A549 (cell line): ENCODE results near the gene ZSCAN1. TPM values are rescaled to one million over a fixed set of nuclear protein-coding genes. Genes with fewer than 3 reads are reported as not detected.

Experiments used
- ATAC-seq, 2 experiments: fragments of 200-7000 bp in 1 of 2; fragments of >200 bp in 1 of 2; cut with Nextera tagmentation in 1 of 2; cut with Tn5 transposase in 1 of 2; 3 replicates each; pipeline versions ENCODE4 v1.8.0 to v1.9.1; 2018 to 2020; ENCODE audit warnings: mild to moderate bottlenecking in 1 of 2, moderate library complexity in 1 of 2
- CTCF ChIA-PET: fragments of 300-600 bp; sonication (Branson Sonifier 250); formaldehyde crosslinking; extraction: SDS; loops from one replicate; lab custom pipeline; 2021; ENCODE audit warnings: antibody characterized with exemption, inconsistent platforms; lab: Yijun Ruan, JAX
- POLR2A ChIA-PET: fragments of 350-600 bp; formaldehyde crosslinking; extraction: SDS; loops from one replicate; lab custom pipeline; 2021; ENCODE audit warnings: antibody characterized with exemption, inconsistent platforms; lab: Yijun Ruan, JAX
- DNase-seq, 2 experiments: peaks; one replicate each; pipeline versions ENCODE4 v3.0.0 to v3.0.0-alpha.2; 2011 to 2016; ENCODE audit warnings: low read depth in 1 of 2, low spot score in 1 of 2
- FAIRE-seq: peaks from 2 replicates; lab custom pipeline; 2011; peaks lifted over from hg19 to GRCh38; lab: Jason Lieb, UNC
- H3K27ac ChIP-seq, 2 experiments: fragments of >200 bp; sonication (Bioruptor Twin); formaldehyde crosslinking; 3 replicates each; pipeline ENCODE4 v1.5.1; 2016 to 2017
- H3K4me1 ChIP-seq: fragments of >200 bp; sonication (Bioruptor Twin); formaldehyde crosslinking; 3 replicates; pipeline ENCODE4 v1.6.1; 2016
- H3K4me2 ChIP-seq: fragments of >200 bp; sonication (Bioruptor Twin); formaldehyde crosslinking; 3 replicates; pipeline ENCODE4 v1.6.1; 2016
- H3K4me3 ChIP-seq: fragments of >200 bp; sonication (Bioruptor Twin); formaldehyde crosslinking; 3 replicates; pipeline ENCODE4 v1.5.1; 2016
- H3K9me3 ChIP-seq: fragments of >200 bp; sonication (Bioruptor Twin); formaldehyde crosslinking; 3 replicates; pipeline ENCODE4 v1.6.1; 2016
- CBX8 ChIP-seq: fragments of 200-600 bp; sonication (generic); IDR thresholded peaks from 2 replicates; pipeline ENCODE4 v1.6.1; 2016
- ESRRA ChIP-seq: fragments of 150-350 bp; IDR thresholded peaks from 2 replicates; pipeline ENCODE4 v1.6.1; 2014; ENCODE audit warnings: mild to moderate bottlenecking, low read length, borderline replicate concordance
- HOXB5 ChIP-seq: fragments of 250-450 bp; sonication (Bioruptor Pico); IDR thresholded peaks from 2 replicates; pipeline ENCODE4 v1.5.0; 2020; ENCODE audit warnings: mild to moderate bottlenecking, moderate library complexity
- KDM1A ChIP-seq: fragments of 200-600 bp; sonication (generic); IDR thresholded peaks from 2 replicates; pipeline ENCODE4 v1.6.1; 2016; ENCODE audit warnings: low read depth, mild to moderate bottlenecking
- MYC ChIP-seq: IDR thresholded peaks from 2 replicates; pipeline ENCODE4 v1.6.1; 2012; ENCODE audit warnings: mild to moderate bottlenecking, inconsistent platforms, low read length, improper control_type of control experiment, borderline replicate concordance
- NPAS2 ChIP-seq: fragments of 250-450 bp; sonication (Bioruptor Pico); IDR thresholded peaks from 2 replicates; pipeline ENCODE4 v1.8.0; 2022; ENCODE audit warnings: mild to moderate bottlenecking, moderate library complexity, borderline replicate concordance
- POLR2AphosphoS2 ChIP-seq: conservative IDR thresholded peaks from 2 replicates; pipeline ENCODE4 v1.6.1; 2012; ENCODE audit warnings: low read length, improper control_type of control experiment, inconsistent platforms
- RAD21 ChIP-seq, 2 experiments: fragments of >200 bp in 1 of 2; sonication (Bioruptor Twin) in 1 of 2; formaldehyde crosslinking in 1 of 2; IDR thresholded peaks in 1 of 2; conservative IDR thresholded peaks in 1 of 2; 2 replicates in 1 of 2; 3 replicates in 1 of 2; pipeline ENCODE4 v1.6.1; 2012 to 2018; ENCODE audit warnings: inconsistent platforms in 1 of 2
- RNF2 ChIP-seq: fragments of 200-600 bp; sonication (generic); IDR thresholded peaks from 2 replicates; pipeline ENCODE4 v1.6.1; 2016; ENCODE audit warnings: low read depth, mild to moderate bottlenecking, antibody characterized with exemption, moderate library complexity, borderline replicate concordance
- SMC3 ChIP-seq: fragments of >200 bp; sonication (Bioruptor Twin); formaldehyde crosslinking; IDR thresholded peaks from 3 replicates; pipeline ENCODE4 v1.6.1; 2018; ENCODE audit warnings: inconsistent platforms
- SREBF2 ChIP-seq: fragments of 450-650 bp; IDR thresholded peaks from 2 replicates; pipeline ENCODE4 v1.6.1; 2014; ENCODE audit warnings: mild to moderate bottlenecking, moderate library complexity
- TP53 ChIP-seq: fragments of 250-450 bp; sonication (Bioruptor Pico); IDR thresholded peaks from 2 replicates; pipeline ENCODE4 v1.5.0; 2021; ENCODE audit warnings: mild to moderate bottlenecking, moderate library complexity
- ZSCAN20 ChIP-seq: fragments of 250-450 bp; sonication (Bioruptor Pico); IDR thresholded peaks from 2 replicates; pipeline ENCODE4 v1.8.0; 2022; ENCODE audit warnings: mild to moderate bottlenecking, moderate library complexity
- WGBS: methylation state at CpG from one replicate; pipeline ENCODE4 v1.1.6; 2017; ENCODE audit errors: missing lambda C conversion rate; 5-methylcytosine and 5-hydroxymethylcytosine counted together
- polyA plus RNA-seq, 4 experiments: library from polyadenylated mRNA; depleted of rRNA in 3 of 4; stranded (reverse); fragments of >200 nt; fragmentation: RNase III in 1 of 4; extraction: RNeasy Plus Mini Kit Qiagen cat#74134 plus additional on column Dnase treatment in 1 of 4; gene quantifications; 2 replicates in 3 of 4; 3 replicates in 1 of 4; pipeline ENCODE4 v1.2.3, GENCODE V29; 2011 to 2017
- TF ChIP-seq, protein P1 (sequence below): IDR thresholded peaks from 2 replicates; pipeline ENCODE4 v1.6.1; 2012; ENCODE audit warnings: low read depth, borderline replicate concordance
- TF ChIP-seq, protein P2 (sequence below): fragments of 150-350 bp; IDR thresholded peaks from 2 replicates; pipeline ENCODE4 v1.6.1; 2014; ENCODE audit warnings: low read depth, mild to moderate bottlenecking, low read length
- TF ChIP-seq, protein P3 (sequence below): IDR thresholded peaks from 2 replicates; pipeline ENCODE4 v1.6.1; 2012
- TF ChIP-seq, protein P4 (sequence below): fragments of 450-650 bp; IDR thresholded peaks from 2 replicates; pipeline ENCODE4 v1.6.1; 2014; ENCODE audit warnings: antibody characterized with exemption
- TF ChIP-seq, protein P5 (sequence below): fragments of 250-450 bp; sonication (Bioruptor Pico); IDR thresholded peaks from 2 replicates; pipeline ENCODE4 v1.5.0; 2020; ENCODE audit warnings: low read depth, mild to moderate bottlenecking, moderate library complexity

Gene ZSCAN1
- polyA plus RNA-seq, 2 of the 4 experiments (the other 2 are of a cell fraction) = not detected

DNA sequence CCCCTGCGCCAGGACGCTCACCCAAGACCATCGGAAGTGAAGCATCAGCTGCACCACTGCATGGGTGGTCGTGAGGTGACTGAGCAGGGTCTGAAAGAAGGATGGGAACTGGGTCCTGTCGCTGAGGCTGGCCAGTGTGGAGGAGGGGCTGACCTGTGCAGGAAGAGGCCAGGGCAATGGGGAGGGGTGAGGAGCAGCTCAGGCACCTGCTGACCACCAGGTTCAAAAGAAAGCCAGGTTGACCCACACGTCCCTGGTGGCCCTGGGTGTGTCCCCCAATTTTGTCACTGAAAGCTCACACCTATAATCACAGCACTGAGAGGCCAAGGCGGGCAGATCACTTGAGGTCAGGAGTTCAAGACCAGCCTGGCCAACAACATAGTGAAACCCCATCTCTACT is 13.7 kb upstream of the ZSCAN1 start:
- ChIA-PET POLR2A (no interaction called here), CTCF (interaction anchor here (0.5 kb wide), 1 partner anchor 488 kb away, joined by 3 read pairs; no protein-coding TSS in a partner anchor)
- DNase-seq (no peak), ATAC-seq (no peak), FAIRE-seq (no peak)
- no peak overlapping the region for H3K27ac ChIP-seq
- H3K9me3 ChIP-seq = peaks cover 88% of the 10 kb centered on the region
- H3K4me2 ChIP-seq = no peak overlapping the region
- no peak overlapping the region for H3K4me3 ChIP-seq
- TF ChIP-seq, protein P1, sequence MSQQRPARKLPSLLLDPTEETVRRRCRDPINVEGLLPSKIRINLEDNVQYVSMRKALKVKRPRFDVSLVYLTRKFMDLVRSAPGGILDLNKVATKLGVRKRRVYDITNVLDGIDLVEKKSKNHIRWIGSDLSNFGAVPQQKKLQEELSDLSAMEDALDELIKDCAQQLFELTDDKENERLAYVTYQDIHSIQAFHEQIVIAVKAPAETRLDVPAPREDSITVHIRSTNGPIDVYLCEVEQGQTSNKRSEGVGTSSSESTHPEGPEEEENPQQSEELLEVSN = no peak
- TF ChIP-seq, protein P2, sequence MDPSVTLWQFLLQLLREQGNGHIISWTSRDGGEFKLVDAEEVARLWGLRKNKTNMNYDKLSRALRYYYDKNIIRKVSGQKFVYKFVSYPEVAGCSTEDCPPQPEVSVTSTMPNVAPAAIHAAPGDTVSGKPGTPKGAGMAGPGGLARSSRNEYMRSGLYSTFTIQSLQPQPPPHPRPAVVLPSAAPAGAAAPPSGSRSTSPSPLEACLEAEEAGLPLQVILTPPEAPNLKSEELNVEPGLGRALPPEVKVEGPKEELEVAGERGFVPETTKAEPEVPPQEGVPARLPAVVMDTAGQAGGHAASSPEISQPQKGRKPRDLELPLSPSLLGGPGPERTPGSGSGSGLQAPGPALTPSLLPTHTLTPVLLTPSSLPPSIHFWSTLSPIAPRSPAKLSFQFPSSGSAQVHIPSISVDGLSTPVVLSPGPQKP = no peak
- no peak for TF ChIP-seq SREBF2
- TF ChIP-seq SMC3 = no peak
- TF ChIP-seq CBX8 = no peak
- TF ChIP-seq POLR2AphosphoS2 = no peak
- no peak for TF ChIP-seq NPAS2
- 14% methylated on average over 7 of the region's 7 CpGs for WGBS
- no peaks in the 10 kb centered on the region for H3K4me1 ChIP-seq

DNA sequence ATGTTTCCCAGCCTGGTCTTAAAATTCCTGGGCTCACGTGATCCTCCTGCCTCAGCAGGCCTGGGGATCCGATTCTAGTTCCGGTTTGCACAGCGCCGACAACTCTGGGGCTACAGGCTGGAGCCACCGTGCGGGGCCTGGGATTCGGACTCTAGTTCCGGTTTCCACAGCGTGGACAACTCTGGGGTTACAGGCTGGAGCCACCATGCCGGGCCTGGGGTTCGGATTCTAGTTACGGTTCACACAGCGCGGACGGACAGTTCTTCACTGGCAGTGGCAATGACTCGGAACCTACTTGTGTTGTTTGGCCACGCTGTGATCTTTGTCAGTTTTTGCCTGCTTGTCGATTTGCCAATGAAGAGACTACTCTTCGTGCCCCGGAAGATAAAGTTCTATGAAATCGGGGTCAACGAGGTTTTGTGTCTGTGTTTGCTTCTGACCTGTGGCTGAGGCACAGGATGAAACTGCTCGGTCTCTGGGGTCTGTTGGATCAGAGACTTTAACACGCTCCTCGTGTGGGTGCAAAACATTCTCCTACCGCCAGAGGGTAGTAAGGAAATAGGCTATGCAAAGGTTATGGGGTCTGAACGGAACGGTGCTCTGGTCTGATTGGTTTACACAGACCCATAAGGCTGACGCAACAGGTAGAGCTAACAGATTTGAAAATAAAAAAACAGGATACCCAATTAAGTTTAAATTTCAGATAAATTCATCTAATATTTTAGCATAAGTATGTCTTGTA is 12.1 kb upstream of the ZSCAN1 start:
- no peaks in the 10 kb centered on the region for H3K4me1 ChIP-seq
- DNase-seq (peak; percentile 18 to 55), FAIRE-seq (no peak), ATAC-seq (peak in 1 of 2 experiments; percentile 71; a peak in 3 of 6 replicates)
- H3K9me3 ChIP-seq = peaks cover 89% of the 10 kb centered on the region
- WGBS = 53% methylated on average over 30 of the region's 30 CpGs
- ChIA-PET CTCF (interaction anchor here (1.5 kb wide), 1 partner anchor 10 kb away, joined by 4 read pairs; no protein-coding TSS in a partner anchor), POLR2A (no interaction called here)
- H3K4me2 ChIP-seq = no peak overlapping the region
- H3K4me3 ChIP-seq = no peak overlapping the region
- H3K27ac ChIP-seq = no peak overlapping the region
- TF ChIP-seq TP53 (CRISPR knock-in tag) (no peak), RAD21 (conservative IDR thresholded peaks at IDR 0.05 in 1 of 2, IDR thresholded peaks at IDR 0.05 in 1 of 2) (peak in 1 of 2 experiments; percentile 45; a peak in 2 of 5 replicates)

DNA sequence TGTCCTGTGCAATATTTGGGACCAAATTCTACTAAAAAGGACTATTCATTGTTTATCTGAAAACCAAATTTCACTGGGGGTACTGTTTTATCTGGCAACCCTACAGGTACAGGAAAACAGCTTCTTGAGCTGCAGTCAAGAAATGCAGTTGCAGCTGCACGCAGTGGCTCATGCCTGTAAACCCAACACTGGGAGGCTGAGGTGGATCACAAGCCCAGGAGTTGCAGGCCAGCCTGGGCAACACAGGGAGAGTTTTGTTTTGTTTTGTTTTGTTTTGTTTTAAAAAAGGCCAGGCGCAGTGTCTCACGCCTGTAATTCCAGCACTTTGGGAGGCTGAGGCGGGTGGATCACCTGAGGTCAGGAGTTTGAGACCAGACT is 11.6 kb upstream of the ZSCAN1 start:
- FAIRE-seq (no peak), DNase-seq (no peak), ATAC-seq (no peak)
- WGBS = 39% methylated on average over 4 of the region's 4 CpGs
- Histone ChIP-seq H3K4me3 (no peak overlapping the region), H3K27ac (no peak overlapping the region), H3K4me2 (no peak overlapping the region), H3K4me1 (no peaks in the 10 kb centered on the region), H3K9me3 (peaks cover 88% of the 10 kb centered on the region)
- TF ChIP-seq ESRRA (no peak), HOXB5 (CRISPR knock-in tag) (no peak), MYC (no peak), TP53 (CRISPR knock-in tag) (no peak), RAD21 (conservative IDR thresholded peaks at IDR 0.05 in 1 of 2, IDR thresholded peaks at IDR 0.05 in 1 of 2) (no peak), ZSCAN20 (CRISPR knock-in tag) (no peak), RNF2 (no peak), KDM1A (no peak)
- TF ChIP-seq, protein P3, sequence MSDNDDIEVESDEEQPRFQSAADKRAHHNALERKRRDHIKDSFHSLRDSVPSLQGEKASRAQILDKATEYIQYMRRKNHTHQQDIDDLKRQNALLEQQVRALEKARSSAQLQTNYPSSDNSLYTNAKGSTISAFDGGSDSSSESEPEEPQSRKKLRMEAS = no peak
- TF ChIP-seq, protein P4, sequence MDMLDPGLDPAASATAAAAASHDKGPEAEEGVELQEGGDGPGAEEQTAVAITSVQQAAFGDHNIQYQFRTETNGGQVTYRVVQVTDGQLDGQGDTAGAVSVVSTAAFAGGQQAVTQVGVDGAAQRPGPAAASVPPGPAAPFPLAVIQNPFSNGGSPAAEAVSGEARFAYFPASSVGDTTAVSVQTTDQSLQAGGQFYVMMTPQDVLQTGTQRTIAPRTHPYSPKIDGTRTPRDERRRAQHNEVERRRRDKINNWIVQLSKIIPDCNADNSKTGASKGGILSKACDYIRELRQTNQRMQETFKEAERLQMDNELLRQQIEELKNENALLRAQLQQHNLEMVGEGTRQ = no peak
- TF ChIP-seq, protein P5, sequence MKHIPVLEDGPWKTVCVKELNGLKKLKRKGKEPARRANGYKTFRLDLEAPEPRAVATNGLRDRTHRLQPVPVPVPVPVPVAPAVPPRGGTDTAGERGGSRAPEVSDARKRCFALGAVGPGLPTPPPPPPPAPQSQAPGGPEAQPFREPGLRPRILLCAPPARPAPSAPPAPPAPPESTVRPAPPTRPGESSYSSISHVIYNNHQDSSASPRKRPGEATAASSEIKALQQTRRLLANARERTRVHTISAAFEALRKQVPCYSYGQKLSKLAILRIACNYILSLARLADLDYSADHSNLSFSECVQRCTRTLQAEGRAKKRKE (CRISPR knock-in tag) = no peak
- CTCF ChIA-PET = interaction anchor here (1.5 kb wide), 1 partner anchor 11 kb away, joined by 4 read pairs; no protein-coding TSS in a partner anchor
- POLR2A ChIA-PET = no interaction called here
